ENCODE data around the gene FAHD1.

- TF ChIP-seq CTCF (IDR thresholded peaks at IDR 0.05) (no peak), POLR2A (IDR thresholded peaks at IDR 0.05) (no peak)
Measured at GRCh38 chr16:1877804-1878203, 50.8 kb downstream of the FAHD1 start.
